Measurements from ENCODE around the gene UQCC5.

UQCC5 gene

GRCh38 chr3:52536369-52537164 is at the start of gene UQCC5:
UQCC5 (plus strand) TSS chr3:52536605; CDS start chr3:52536756, 151 bp downstream.
- peak; percentile 98 for DNase-seq

DNA sequence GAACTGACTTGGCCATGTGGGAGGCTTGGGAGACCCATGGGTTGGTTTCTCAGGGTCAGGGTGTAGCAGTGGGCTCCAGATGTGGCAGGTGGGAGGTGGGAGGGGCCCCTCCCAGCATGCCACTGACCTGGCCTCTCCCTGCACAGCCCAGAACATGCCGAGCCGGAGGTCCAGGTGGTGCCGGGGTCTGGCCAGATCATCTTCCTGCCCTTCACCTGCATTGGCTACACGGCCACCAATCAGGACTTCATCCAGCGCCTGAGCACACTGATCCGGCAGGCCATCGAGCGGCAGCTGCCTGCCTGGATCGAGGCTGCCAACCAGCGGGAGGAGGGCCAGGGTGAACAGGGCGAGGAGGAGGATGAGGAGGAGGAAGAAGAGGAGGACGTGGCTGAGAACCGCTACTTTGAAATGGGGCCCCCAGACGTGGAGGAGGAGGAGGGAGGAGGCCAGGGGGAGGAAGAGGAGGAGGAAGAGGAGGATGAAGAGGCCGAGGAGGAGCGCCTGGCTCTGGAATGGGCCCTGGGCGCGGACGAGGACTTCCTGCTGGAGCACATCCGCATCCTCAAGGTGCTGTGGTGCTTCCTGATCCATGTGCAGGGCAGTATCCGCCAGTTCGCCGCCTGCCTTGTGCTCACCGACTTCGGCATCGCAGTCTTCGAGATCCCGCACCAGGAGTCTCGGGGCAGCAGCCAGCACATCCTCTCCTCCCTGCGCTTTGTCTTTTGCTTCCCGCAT is 49.2 kb upstream of the UQCC5 start:
- no peak for DNase-seq

- no peak for DNase-seq
These were observed 48.4 kb upstream of the UQCC5 start for GRCh38 chr3:52487788-52488691.

- no peak for DNase-seq
These were observed 47.7 kb upstream of the UQCC5 start for GRCh38 chr3:52488746-52489145.

DNA sequence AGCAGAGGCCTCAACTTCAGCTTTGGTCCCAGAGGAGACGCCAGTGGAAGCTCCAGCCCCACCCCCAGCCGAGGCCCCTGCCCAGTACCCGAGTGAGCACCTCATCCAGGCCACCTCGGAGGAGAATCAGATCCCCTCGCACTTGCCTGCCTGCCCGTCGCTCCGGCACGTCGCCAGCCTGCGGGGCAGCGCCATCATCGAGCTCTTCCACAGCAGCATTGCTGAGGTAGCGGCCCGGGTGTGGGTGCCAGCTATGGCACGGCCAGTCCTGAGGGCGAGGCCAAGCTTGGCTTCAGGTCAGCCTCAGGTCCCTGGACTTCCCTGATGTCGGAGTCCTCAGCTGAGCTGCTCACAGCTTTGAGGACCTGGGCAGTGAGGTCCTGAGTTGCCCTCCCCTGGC is 47.0 kb upstream of the UQCC5 start:
- DNase-seq, result no peak

- DNase-seq, result no peak
These were observed 46.1 kb upstream of the UQCC5 start for GRCh38 chr3:52490035-52490938.

DNA sequence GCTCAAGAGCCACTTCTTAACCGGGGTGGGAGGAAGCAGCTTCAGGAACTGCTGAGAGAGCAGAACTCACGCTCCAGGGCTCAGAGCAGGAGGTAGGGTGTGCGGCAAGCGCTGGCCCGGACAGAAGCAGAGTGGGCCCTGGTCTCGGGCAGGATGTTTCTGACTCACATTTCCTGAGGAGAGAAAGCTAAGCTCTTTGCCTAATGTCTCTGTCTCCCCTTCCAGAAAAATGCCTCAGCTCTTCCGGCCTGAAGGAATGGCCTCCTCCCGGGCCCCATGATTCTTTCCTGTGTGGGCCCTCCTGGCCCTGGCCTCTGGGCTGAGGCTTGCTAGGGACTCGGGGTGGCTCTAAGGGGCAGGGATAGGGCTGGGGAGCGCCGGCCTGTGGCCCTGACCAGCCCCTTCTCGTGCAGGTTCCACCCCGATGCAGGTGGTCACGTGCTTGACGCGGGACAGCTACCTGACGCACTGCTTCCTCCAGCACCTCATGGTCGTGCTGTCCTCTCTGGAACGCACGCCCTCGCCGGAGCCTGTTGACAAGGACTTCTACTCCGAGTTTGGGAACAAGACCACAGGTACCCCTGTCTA is 45.4 kb upstream of the UQCC5 start:
- DNase-seq, result no peak

DNA sequence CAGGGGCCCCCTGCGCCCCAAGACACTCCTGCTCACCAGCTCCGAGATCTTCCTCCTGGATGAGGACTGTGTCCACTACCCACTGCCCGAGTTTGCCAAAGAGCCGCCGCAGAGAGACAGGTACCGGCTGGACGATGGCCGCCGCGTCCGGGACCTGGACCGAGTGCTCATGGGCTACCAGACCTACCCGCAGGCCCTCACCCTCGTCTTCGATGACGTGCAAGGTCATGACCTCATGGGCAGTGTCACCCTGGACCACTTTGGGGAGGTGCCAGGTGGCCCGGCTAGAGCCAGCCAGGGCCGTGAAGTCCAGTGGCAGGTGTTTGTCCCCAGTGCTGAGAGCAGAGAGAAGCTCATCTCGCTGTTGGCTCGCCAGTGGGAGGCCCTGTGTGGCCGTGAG is 44.3 kb upstream of the UQCC5 start:
- DNase-seq, result no peak

- no peak for DNase-seq
These were observed 43.0 kb upstream of the UQCC5 start for GRCh38 chr3:52493232-52494017.

GRCh38 chr3:52494445-52494844 is 42.0 kb upstream of the UQCC5 start:
- no peak for DNase-seq

DNA sequence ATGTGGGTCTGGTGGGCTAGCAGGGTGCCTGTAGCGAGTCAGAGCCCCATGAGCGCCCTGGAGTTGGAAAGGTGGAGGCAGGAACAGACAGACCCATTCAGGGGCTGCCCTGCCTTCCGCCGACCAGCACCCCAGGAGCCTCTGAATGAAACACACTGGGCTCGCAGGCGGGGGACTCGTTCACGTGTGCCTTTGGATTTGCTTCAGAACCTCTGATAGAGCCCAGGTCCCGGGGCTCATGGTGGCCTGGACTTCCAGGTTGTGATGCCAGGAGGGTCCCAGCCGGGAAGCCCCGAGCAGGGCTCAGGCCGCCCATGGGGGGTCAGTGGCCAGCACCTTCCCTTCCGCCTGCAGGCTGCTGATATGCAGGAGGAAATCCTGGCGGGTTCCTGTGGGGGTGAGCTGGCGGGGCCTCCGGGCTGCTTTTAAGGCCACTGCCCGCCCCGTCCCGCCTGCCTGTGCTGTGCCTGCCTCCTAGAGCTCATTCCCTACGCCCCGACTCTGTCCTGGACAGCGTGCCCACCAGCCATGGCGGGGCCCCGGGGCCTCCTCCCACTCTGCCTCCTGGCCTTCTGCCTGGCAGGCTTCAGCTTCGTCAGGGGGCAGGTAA is 41.4 kb upstream of the UQCC5 start, which contains the start of gene STAB1:
Gene STAB1 (plus strand): TSS at position 453 of the 610 bp plus-strand sequence. CDS start 76 bp downstream, at position 529.
- no peak for DNase-seq

GRCh38 chr3:52495777-52496602 is 40.4 kb upstream of the UQCC5 start:
- peak in 1 of 2 donors; percentile 28 for DNase-seq

DNA sequence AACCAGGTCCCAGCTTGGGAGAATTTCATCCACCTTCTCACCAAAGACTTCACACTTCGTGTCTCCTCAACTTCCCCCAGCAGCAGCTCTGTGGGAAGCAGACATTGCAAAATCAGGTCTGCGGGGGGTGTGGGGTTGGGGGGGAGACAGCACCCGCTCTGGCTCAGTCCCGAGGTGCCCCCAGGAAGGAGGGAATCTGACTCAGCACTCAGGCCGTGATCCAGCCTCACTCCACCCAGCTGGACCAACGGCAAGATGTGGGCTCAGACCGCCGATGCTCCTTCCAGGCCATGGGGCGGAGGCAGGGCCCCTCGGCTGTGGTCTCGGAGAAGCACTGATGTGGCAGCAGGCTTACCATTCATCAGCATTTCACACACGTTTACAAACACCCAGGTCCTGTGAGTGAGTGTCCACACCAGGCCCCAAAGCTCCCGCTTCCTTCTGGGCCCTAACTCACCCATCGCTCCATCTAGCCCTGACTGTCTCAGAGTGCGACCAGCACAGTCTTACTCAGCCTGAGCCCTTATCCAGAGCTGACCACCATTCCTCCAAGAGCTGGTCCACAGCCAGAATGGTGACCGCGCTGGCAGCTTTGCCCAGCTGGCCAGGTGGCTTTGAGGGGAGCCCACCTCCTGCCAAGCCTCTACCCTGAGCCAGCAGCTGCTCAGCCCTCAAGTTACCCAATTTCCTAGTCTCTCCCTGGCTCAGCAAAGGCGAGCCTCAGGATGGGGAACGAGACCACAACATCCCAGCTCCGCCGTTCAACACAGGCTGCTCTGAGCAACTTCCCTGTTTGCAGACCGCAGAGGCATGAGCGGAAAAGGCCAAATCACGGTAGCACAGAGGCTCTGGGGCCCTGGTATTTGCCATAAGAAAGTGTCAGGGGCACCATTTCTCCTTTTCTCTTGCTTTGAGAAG is 38.0 kb upstream of the UQCC5 start:
- DNase-seq, result peak; percentile 29 to 60

GRCh38 chr3:52501046-52501445 is 35.4 kb upstream of the UQCC5 start:
- DNase-seq, result no peak

DNA sequence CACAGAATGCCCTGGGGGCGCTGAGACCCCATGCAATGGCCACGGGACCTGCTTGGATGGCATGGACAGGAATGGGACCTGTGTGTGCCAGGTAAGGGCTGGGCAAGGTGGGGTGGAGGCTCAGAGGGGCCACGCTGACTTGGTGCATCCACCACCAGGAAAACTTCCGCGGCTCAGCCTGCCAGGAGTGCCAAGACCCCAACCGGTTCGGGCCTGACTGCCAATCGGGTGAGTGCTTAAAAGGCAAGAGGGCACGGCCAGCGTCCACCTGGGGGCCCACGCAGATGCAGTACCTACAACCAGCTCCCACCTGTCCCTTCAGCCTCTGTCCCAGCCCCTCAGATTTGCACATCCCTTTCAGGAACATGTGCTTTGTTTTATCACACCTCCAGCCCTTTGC is 34.4 kb upstream of the UQCC5 start:
- no peak for DNase-seq

DNA sequence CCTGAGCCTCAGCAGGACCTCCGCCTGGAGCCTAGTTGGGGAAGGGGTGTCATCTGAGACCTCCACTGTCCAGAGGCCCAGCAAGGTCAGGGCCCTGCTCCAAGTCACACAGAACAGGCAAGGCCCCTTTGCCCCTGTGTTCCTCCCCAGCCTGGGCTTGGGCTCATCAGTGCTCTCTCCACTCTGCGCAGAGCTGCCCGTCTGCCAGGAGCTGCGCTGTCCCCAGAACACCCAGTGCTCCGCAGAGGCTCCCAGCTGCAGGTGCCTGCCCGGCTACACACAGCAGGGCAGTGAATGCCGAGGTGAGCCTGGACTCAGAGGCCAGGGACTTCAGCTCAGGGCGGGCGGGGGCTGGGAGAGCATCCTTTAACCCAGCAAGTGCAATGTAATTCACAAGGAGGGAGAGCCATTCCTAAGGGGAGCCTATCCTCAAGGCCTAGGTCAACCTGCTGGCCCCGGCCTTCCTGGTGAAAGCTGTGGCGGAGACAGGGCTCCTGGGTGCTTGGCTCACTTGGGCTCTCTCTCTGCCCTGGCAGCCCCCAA is 33.5 kb upstream of the UQCC5 start:
- DNase-seq, result no peak

DNA sequence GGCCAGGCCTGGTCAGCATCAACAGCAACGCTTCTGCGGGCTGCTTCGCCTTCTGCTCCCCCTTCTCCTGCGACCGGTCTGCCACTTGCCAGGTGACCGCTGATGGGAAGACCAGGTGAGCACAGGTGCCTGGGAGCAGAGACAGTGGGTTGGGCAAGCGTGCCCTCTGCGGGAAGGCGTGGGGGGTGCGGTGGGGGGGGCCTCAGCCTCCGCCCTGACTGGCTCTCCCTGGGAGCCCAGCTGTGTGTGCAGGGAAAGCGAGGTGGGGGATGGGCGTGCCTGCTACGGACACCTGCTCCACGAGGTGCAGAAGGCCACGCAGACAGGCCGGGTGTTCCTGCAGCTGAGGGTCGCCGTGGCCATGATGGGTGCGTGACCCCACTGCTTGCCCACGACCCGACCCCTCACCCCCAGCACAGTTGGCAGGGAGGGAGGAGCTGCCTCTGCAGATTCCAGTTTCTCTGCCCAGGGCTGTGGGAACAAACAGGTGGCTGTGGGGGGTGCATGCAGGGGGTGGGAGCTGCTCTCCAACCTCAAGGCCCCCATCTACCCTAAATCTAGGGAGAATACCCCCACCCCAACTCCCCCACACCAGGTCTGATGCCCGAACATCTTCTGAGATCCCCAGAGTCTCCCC is 32.5 kb upstream of the UQCC5 start:
- no peak for DNase-seq
